Skeletal muscle tissue (tissue), 4 donors: ENCODE measurements around the gene C17orf113. TPM values are rescaled to one million over a fixed set of nuclear protein-coding genes. Genes with fewer than 3 reads are reported as not detected.

Source experiments
- H3K27ac ChIP-seq: one replicate; pipeline ENCODE4 v1.7.0; 2013; ENCODE audit warnings: mild to moderate bottlenecking, low read depth, low read length, inconsistent platforms
- H3K27me3 ChIP-seq, 3 donors: one replicate each; pipeline ENCODE4 v1.7.0; 2013; ENCODE audit warnings: low read length in 3 of 3; ENCODE audit not compliant: control insufficient read depth in 3 of 3, insufficient read depth in 3 of 3
- H3K36me3 ChIP-seq, 3 donors: one replicate each; pipeline ENCODE4 v1.7.0; 2013; ENCODE audit warnings: low read length in 3 of 3; ENCODE audit not compliant: control insufficient read depth in 3 of 3, insufficient read depth in 3 of 3
- H3K4me1 ChIP-seq, 3 donors: one replicate each; pipeline ENCODE4 v1.7.0; 2013; ENCODE audit warnings: low read length in 3 of 3, mild to moderate bottlenecking in 3 of 3; ENCODE audit not compliant: control insufficient read depth in 3 of 3, insufficient read depth in 3 of 3
- H3K4me3 ChIP-seq, 3 donors: one replicate each; pipeline ENCODE4 v1.7.0; 2013; ENCODE audit warnings: low read length in 3 of 3
- H3K9ac ChIP-seq, 3 donors: one replicate each; pipeline ENCODE4 v1.7.0; 2013; ENCODE audit warnings: low read length in 3 of 3, mild to moderate bottlenecking in 3 of 3, moderate library complexity in 2 of 3, low read depth in 1 of 3
- H3K9me3 ChIP-seq, 3 donors: one replicate each; pipeline ENCODE4 v1.7.0; 2013; ENCODE audit warnings: low read length in 3 of 3; ENCODE audit not compliant: control insufficient read depth in 3 of 3
- total RNA-seq: library from RNA; depleted of rRNA; stranded (reverse); fragments of >200 nt; gene quantifications from one replicate; pipeline ENCODE4 v1.2.3, GENCODE V29; 2014
- donor health status: Osteomylitis.

C17orf113 gene
- total RNA-seq, 1 donor from 2014 or later = 1.6 TPM

GRCh38 chr17:42005166-42005565 is 45.2 kb downstream of the C17orf113 start:
- no peaks in the 10 kb centered on the region for H3K9me3 ChIP-seq
- H3K4me3 ChIP-seq = no peak overlapping the region
- no peak overlapping the region for H3K9ac ChIP-seq
- H3K27me3 ChIP-seq = no peaks in the 10 kb centered on the region
- peaks cover 0 to 17% (median 12%) of the 10 kb centered on the region in 3 donors for H3K36me3 ChIP-seq
- H3K27ac ChIP-seq = no peak overlapping the region
- H3K4me1 ChIP-seq = peaks cover 8 to 36% (median 33%) of the 10 kb centered on the region in 3 donors

GRCh38 chr17:42002792-42003301 is 47.6 kb downstream of the C17orf113 start:
- Histone ChIP-seq H3K9ac (no peak overlapping the region), H3K27ac (no peak overlapping the region), H3K27me3 (no peaks in the 10 kb centered on the region), H3K36me3 (peaks cover 7 to 33% (median 26%) of the 10 kb centered on the region in 3 donors), H3K9me3 (no peaks in the 10 kb centered on the region), H3K4me1 (peaks cover 8 to 24% (median 23%) of the 10 kb centered on the region in 3 donors), H3K4me3 (no peak overlapping the region)

DNA sequence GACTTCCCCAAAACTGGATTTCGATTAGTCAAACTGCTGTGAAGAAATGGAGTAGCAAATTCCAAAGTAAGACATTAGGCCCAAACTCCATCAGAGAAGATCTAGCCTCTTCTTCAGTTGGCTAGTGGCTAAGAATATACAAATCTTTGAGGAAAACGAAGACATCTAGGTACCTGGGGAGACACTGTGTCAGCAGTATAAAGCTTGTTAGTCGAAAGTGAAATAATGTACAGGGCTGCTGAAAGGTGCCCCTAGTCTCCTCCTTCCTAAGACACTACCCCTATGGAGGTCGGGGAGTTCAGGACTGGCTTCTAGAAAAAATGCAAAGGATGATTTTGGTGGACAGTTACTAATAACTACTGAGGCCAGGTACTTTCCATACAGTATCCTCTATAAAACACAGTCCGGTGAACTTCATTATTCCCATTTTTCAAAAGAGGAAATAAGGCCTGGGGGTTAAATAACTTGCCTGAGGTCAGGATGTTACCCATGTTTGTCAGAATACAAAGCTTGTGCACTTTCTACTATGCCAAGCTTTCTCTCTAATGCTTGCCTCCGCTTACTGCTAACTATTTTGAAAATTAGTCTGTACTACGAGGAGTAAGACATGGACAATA is 48.1 kb downstream of the C17orf113 start:
- Histone ChIP-seq H3K27ac (no peak overlapping the region), H3K27me3 (no peaks in the 10 kb centered on the region), H3K9me3 (no peaks in the 10 kb centered on the region), H3K36me3 (peaks cover 11 to 39% (median 32%) of the 10 kb centered on the region in 3 donors), H3K9ac (no peak overlapping the region), H3K4me3 (no peak overlapping the region), H3K4me1 (peaks cover 5 to 24% (median 20%) of the 10 kb centered on the region in 3 donors)

DNA sequence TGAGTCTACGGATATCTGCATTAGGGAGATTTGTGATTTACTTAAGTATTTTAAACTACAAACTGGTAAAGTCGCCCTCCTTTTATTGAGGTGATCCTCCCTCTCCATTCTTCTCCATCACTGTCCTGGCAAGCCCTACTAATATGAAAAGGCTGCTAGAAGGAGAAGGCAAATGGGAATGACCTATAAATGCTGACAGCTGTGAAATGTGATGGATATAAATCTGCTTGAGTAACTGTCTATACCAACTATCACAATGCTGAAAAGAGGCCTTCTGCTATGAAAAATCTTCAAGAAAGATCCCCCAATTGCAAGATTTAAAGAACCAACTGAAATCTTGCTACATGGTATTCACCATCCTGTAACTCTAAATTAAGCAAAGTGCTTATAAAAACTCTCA is 48.7 kb downstream of the C17orf113 start:
- H3K4me3 ChIP-seq = no peak overlapping the region
- H3K9me3 ChIP-seq = no peaks in the 10 kb centered on the region
- H3K9ac ChIP-seq = no peak overlapping the region
- H3K36me3 ChIP-seq = peaks cover 16 to 45% (median 37%) of the 10 kb centered on the region in 3 donors
- no peak overlapping the region for H3K27ac ChIP-seq
- H3K4me1 ChIP-seq = peaks cover 5 to 24% (median 17%) of the 10 kb centered on the region in 3 donors
- H3K27me3 ChIP-seq = no peaks in the 10 kb centered on the region

DNA sequence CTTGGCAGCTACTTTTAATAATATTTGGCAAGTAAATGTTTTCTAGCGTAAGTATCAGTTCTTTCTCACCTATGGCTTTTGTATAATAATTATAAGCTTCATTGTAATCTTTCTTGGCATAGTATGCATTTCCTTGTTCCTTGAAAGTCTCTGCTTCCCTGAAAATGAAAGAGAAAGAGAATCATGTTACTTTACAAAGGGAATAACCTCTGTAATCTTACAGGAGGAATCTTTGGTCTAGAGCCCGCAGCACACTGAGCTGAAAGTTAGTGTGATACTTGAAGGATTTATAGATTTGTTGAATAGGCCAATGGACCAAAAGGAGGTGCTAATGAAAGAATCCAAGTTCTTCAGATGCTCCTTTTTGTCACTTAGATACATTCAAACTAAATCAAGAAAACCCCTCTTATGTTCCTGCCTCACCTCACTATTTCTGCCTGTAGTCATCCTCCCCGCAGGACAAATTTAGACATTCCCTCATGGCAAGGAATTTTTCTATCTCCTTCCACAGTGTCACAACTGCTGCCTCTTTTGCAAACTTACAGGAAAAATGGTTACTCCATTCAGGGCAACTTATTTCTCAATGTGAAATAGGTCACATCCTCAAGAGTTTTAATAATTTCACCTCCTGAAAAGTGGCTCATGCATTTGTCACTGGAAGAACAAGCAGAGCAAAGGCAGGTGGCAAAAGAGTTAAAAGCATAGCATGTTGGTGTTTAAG is 49.8 kb downstream of the C17orf113 start:
- H3K36me3 ChIP-seq = peaks cover 26 to 56% (median 48%) of the 10 kb centered on the region in 3 donors
- no peak overlapping the region for H3K4me3 ChIP-seq
- no peaks in the 10 kb centered on the region for H3K27me3 ChIP-seq
- peak overlapping the region; percentile 45 for H3K27ac ChIP-seq
- peaks cover 5 to 24% (median 17%) of the 10 kb centered on the region in 3 donors for H3K4me1 ChIP-seq
- H3K9me3 ChIP-seq = no peaks in the 10 kb centered on the region
- H3K9ac ChIP-seq = no peak overlapping the region

DNA sequence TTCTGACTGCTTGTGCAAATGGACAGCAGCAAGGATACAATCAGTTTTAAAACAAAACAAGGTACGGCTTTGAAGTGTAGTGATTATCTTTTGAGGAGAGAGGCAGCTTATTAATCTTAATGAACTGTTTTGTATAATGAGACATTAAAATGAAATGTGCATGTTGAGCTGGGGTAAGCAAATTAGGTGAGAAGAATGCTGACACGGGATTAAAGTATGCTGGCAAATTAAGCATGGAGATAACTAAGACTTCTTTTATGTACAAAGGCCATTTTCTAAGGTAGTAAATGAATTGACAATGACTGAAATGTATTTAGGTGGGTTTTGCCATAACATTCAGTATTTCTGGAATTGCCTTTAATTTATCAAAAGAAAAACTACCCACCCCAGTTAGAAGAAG is 51.9 kb downstream of the C17orf113 start:
- H3K27ac ChIP-seq = no peak overlapping the region
- no peaks in the 10 kb centered on the region for H3K9me3 ChIP-seq
- H3K4me1 ChIP-seq = peaks cover 5 to 19% (median 17%) of the 10 kb centered on the region in 3 donors
- H3K36me3 ChIP-seq = peaks cover 37 to 67% (median 61%) of the 10 kb centered on the region in 3 donors
- no peak overlapping the region for H3K4me3 ChIP-seq
- H3K27me3 ChIP-seq = no peaks in the 10 kb centered on the region
- no peak overlapping the region for H3K9ac ChIP-seq

GRCh38 chr17:41996855-41997164 is 53.6 kb downstream of the C17orf113 start:
- Histone ChIP-seq H3K4me1 (peaks cover 3 to 22% (median 13%) of the 10 kb centered on the region in 3 donors), H3K27me3 (no peaks in the 10 kb centered on the region), H3K36me3 (peaks cover 43 to 68% (median 61%) of the 10 kb centered on the region in 3 donors), H3K27ac (no peak overlapping the region), H3K9me3 (no peaks in the 10 kb centered on the region), H3K4me3 (no peak overlapping the region), H3K9ac (no peak overlapping the region)

- Histone ChIP-seq H3K27ac (peak overlapping the region; percentile 32), H3K4me3 (no peak overlapping the region), H3K9ac (peak overlapping the region in 1 of 3 donors; percentile 27), H3K9me3 (no peaks in the 10 kb centered on the region), H3K36me3 (peaks cover 62 to 76% (median 70%) of the 10 kb centered on the region in 3 donors), H3K27me3 (no peaks in the 10 kb centered on the region), H3K4me1 (peaks cover 3 to 11% (median 5%) of the 10 kb centered on the region in 3 donors)
These were observed 57.8 kb downstream of the C17orf113 start for GRCh38 chr17:41992576-41992975.

- H3K9me3 ChIP-seq = no peaks in the 10 kb centered on the region
- H3K4me1 ChIP-seq = peaks cover 3 to 11% (median 5%) of the 10 kb centered on the region in 3 donors
- no peak overlapping the region for H3K27ac ChIP-seq
- no peak overlapping the region for H3K9ac ChIP-seq
- H3K36me3 ChIP-seq = peaks cover 49 to 69% (median 60%) of the 10 kb centered on the region in 3 donors
- no peaks in the 10 kb centered on the region for H3K27me3 ChIP-seq
- H3K4me3 ChIP-seq = no peak overlapping the region
These were observed 60.5 kb downstream of the C17orf113 start for GRCh38 chr17:41989702-41990419.
